DND-41 (cell line): ENCODE measurements around the gene DIP2B.
"Not testable (repeated sequence)": the region's sequence is repeated elsewhere in the genome, so short reads cannot be mapped to it uniquely, and the experiment has no call there.

ENCODE experiments used
- ATAC-seq: fragments of 200-7000 bp; cut with Tn5 transposase; 3 replicates; pipeline ENCODE4 v1.9.1; 2021; ENCODE audit warnings: low read depth; ENCODE audit not compliant: insufficient read depth
- DNase-seq: peaks from one replicate; pipeline ENCODE4 v3.0.0-alpha.2; 2020
- H2AFZ ChIP-seq: 2 replicates; pipeline ENCODE4 v1.6.0; 2012; ENCODE audit warnings: low read depth, low read length
- H3K27ac ChIP-seq: 2 replicates; pipeline ENCODE4 v1.5.1; 2012; ENCODE audit warnings: low read length, inconsistent platforms
- H3K27me3 ChIP-seq: fragments of 200-600 bp; sonication (generic); 2 replicates; pipeline ENCODE4 v1.6.0; 2012; ENCODE audit warnings: low read length, mild to moderate bottlenecking, inconsistent platforms; ENCODE audit not compliant: insufficient read depth, poor library complexity
- H3K36me3 ChIP-seq: 2 replicates; pipeline ENCODE4 v1.5.1; 2012; ENCODE audit warnings: low read length, inconsistent platforms; ENCODE audit not compliant: insufficient read depth
- H3K4me1 ChIP-seq: 2 replicates; pipeline ENCODE4 v1.5.1; 2012; ENCODE audit warnings: mild to moderate bottlenecking, low read length; ENCODE audit not compliant: insufficient read depth
- H3K4me2 ChIP-seq: 2 replicates; pipeline ENCODE4 v1.6.0; 2012; ENCODE audit warnings: mild to moderate bottlenecking, moderate library complexity, low read length, inconsistent platforms; ENCODE audit not compliant: insufficient read depth
- H3K4me3 ChIP-seq, 2 experiments: fragments of 200-600 bp in 1 of 2; shearing (Covaris generic) in 1 of 2; 2 replicates each; pipeline ENCODE4 v1.5.1; 2012 to 2016; ENCODE audit warnings: inconsistent platforms in 2 of 2, low read length in 2 of 2, mild to moderate bottlenecking in 2 of 2, low read depth in 1 of 2, moderate library complexity in 1 of 2
- H3K79me2 ChIP-seq: 2 replicates; pipeline ENCODE4 v1.6.0; 2012; ENCODE audit warnings: low read length, inconsistent platforms; ENCODE audit not compliant: insufficient read depth
- H3K9ac ChIP-seq: 2 replicates; pipeline ENCODE4 v1.6.0; 2012; ENCODE audit warnings: low read depth, mild to moderate bottlenecking, inconsistent platforms, low read length, moderate library complexity
- H3K9me3 ChIP-seq: 2 replicates; pipeline ENCODE4 v1.5.1; 2012; ENCODE audit warnings: low read length, moderate library complexity, mild to moderate bottlenecking, inconsistent platforms; ENCODE audit not compliant: insufficient read depth, severe bottlenecking
- H4K20me1 ChIP-seq: 2 replicates; pipeline ENCODE4 v1.6.0; 2012; ENCODE audit warnings: low read length; ENCODE audit not compliant: insufficient read depth
- CTCF ChIP-seq: IDR thresholded peaks from 2 replicates; pipeline ENCODE4 v1.5.1; 2012; ENCODE audit warnings: borderline replicate concordance, low read length, moderate library complexity, mild to moderate bottlenecking; ENCODE audit not compliant: poor library complexity, severe bottlenecking; ENCODE audit errors: extremely low read depth
- EZH2 ChIP-seq: IDR thresholded peaks from 3 replicates; pipeline ENCODE4 v1.6.1; 2012; ENCODE audit warnings: borderline replicate concordance, low read depth, mild to moderate bottlenecking, moderate library complexity, low read length, inconsistent platforms; ENCODE audit not compliant: severe bottlenecking

DIP2B gene

DNA sequence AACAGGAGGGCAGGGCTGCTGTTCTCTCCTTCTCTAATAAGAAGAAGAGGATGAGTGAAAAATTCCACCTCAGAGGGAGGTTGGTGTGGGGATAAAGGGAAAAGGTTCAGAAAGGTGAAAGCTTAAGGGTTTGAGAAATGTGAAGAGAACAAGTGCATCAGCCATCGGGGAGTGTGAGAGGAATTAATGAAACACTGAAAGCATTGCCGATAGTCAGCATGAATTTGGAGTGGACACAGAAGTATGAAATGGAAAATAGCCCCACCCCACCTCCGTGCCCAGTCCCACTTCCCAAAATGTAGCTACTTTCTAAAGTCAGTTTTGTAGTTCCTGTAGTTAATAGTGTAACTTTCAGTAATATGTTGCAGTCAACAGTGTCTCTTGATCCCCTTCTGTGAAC, 33.4 kb downstream of the DIP2B start:
- Histone ChIP-seq H3K79me2 (peaks cover 78% of the 10 kb centered on the region), H3K9ac (no peak overlapping the region), H3K27me3 (no peaks in the 10 kb centered on the region), H3K4me1 (no peaks in the 10 kb centered on the region; the same call in 1 of the 2 replicates), H3K9me3 (no peaks in the 10 kb centered on the region), H3K4me3 (no peak overlapping the region), H3K36me3 (peaks cover 8% of the 10 kb centered on the region), H2AFZ (no peak overlapping the region), H3K27ac (no peak overlapping the region), H4K20me1 (peaks cover 12% of the 10 kb centered on the region; the same call in 1 of the 2 replicates), H3K4me2 (no peak overlapping the region)
- no peak for DNase-seq
- no peak for ATAC-seq
- no peak for TF ChIP-seq EZH2
- TF ChIP-seq CTCF = no peak

- Histone ChIP-seq H3K79me2 (peaks cover 67% of the 10 kb centered on the region), H3K4me3 (no peak overlapping the region), H2AFZ (no peak overlapping the region), H3K4me2 (no peak overlapping the region), H3K36me3 (peaks cover 6% of the 10 kb centered on the region), H4K20me1 (peaks cover 2% of the 10 kb centered on the region; the same call in 1 of the 2 replicates), H3K4me1 (no peaks in the 10 kb centered on the region), H3K27me3 (no peaks in the 10 kb centered on the region), H3K9ac (no peak overlapping the region), H3K27ac (no peak overlapping the region), H3K9me3 (no peaks in the 10 kb centered on the region)
- TF ChIP-seq CTCF (no peak), EZH2 (no peak)
- no peak for DNase-seq
- ATAC-seq = no peak
Measured at GRCh38 chr12:50541139-50541538, 36.4 kb downstream of the DIP2B start.

- Histone ChIP-seq H3K27ac (no peak overlapping the region), H2AFZ (no peak overlapping the region), H3K9me3 (no peaks in the 10 kb centered on the region), H3K79me2 (peaks cover 69% of the 10 kb centered on the region), H3K36me3 (peaks cover 2% of the 10 kb centered on the region; the same call in 1 of the 2 replicates), H3K27me3 (no peaks in the 10 kb centered on the region), H3K4me1 (no peaks in the 10 kb centered on the region), H4K20me1 (no peaks in the 10 kb centered on the region), H3K4me3 (no peak overlapping the region), H3K9ac (no peak overlapping the region), H3K4me2 (no peak overlapping the region)
- no peak for DNase-seq
- no peak for ATAC-seq
- no peak for TF ChIP-seq EZH2
- TF ChIP-seq CTCF = no peak
Measured at GRCh38 chr12:50542448-50542847, 37.7 kb downstream of the DIP2B start.

- not testable (repeated sequence) for H4K20me1 ChIP-seq, H3K36me3 ChIP-seq, DNase-seq, H3K27me3 ChIP-seq, H3K4me3 ChIP-seq, H3K4me2 ChIP-seq, H2AFZ ChIP-seq, H3K4me1 ChIP-seq, H3K9ac ChIP-seq, H3K9me3 ChIP-seq, ATAC-seq, H3K27ac ChIP-seq
- peaks cover 69% of the 10 kb centered on the region for H3K79me2 ChIP-seq
Measured at GRCh38 chr12:50543188-50543587, 38.4 kb downstream of the DIP2B start.
